HCT116 (cell line): ENCODE results near the gene DLEC1. TPM values are rescaled to one million over a fixed set of nuclear protein-coding genes. Genes with fewer than 3 reads are reported as not detected.

Experiments used
- ATAC-seq: fragments of 200-7000 bp; cut with Tn5 transposase; 2 replicates; pipeline ENCODE4 v1.9.1; 2020; ENCODE audit warnings: mild to moderate bottlenecking, moderate library complexity
- BruUV-seq: library from RNA; stranded (reverse); fragments of 400-500 nt; replicated peaks from 2 replicates; lab custom pipeline; 2021; lab: Mats Ljungman, UMichigan
- CTCF ChIA-PET: fragments of 300-600 bp; sonication (Branson Sonifier 250); formaldehyde crosslinking; loops from one replicate; lab custom pipeline; 2021; ENCODE audit warnings: antibody characterized with exemption; lab: Charles Lee
- POLR2A ChIA-PET: fragments of 300-600, 350-600 bp; sonication (Branson Sonifier 250); formaldehyde crosslinking; loops from one replicate; lab custom pipeline; 2021; ENCODE audit warnings: antibody characterized with exemption; lab: Charles Lee
- RAD21 ChIA-PET, 2 experiments: fragments of 300-600 bp; sonication (Branson Sonifier 250); formaldehyde crosslinking; loops; one replicate each; lab custom pipeline; 2023; ENCODE audit warnings: low total read pairs in 2 of 2; ENCODE audit not compliant: uncharacterized antibody in 2 of 2, unreplicated experiment in 2 of 2, low non-redundant PET in 1 of 2; lab: Charles Lee
- DNase-seq: peaks from one replicate; pipeline ENCODE4 v3.0.0-alpha.2; 2010; ENCODE audit warnings: low read depth, low spot score
- H2AFZ ChIP-seq: fragments of 200-600 bp; shearing (Covaris generic), sonication (generic); 2 replicates; pipeline ENCODE4 v1.6.1; 2017; ENCODE audit warnings: low read depth, mixed run types, mixed read lengths, antibody characterized with exemption, low read length; ENCODE audit not compliant: poor library complexity, severe bottlenecking
- H3K27ac ChIP-seq: 2 replicates; pipeline ENCODE4 v1.5.1; 2012; ENCODE audit warnings: low read depth, low read length
- H3K27me3 ChIP-seq: fragments of 200-600 bp; sonication (generic); 2 replicates; pipeline ENCODE4 v1.6.1; 2016; ENCODE audit warnings: mixed run types, low read length, mixed read lengths; ENCODE audit not compliant: insufficient read depth
- H3K36me3 ChIP-seq, 2 experiments: fragments of 200-500 bp in 1 of 2; fragments of 200-600 bp in 1 of 2; sonication (Bioruptor generic) in 1 of 2; sonication (generic) in 1 of 2; 2 replicates each; pipeline versions ENCODE4 v1.5.1 to v1.6.1; 2014 to 2016; ENCODE audit warnings: low read length in 2 of 2, inconsistent platforms in 1 of 2, mixed read lengths in 1 of 2, mixed run types in 1 of 2; ENCODE audit not compliant: insufficient read depth in 2 of 2, control insufficient read depth in 1 of 2
- H3K4me1 ChIP-seq, 2 experiments: fragments of 200-600 bp in 1 of 2; sonication (generic) in 1 of 2; 2 replicates each; pipeline versions ENCODE4 v1.5.1 to v1.6.1; 2012 to 2017; ENCODE audit warnings: low read length in 2 of 2, inconsistent platforms in 1 of 2, mild to moderate bottlenecking in 1 of 2, mixed read lengths in 1 of 2, mixed run types in 1 of 2, moderate library complexity in 1 of 2; ENCODE audit not compliant: insufficient read depth in 2 of 2, control insufficient read depth in 1 of 2
- H3K4me2 ChIP-seq: fragments of 200-600 bp; sonication (generic); 2 replicates; pipeline ENCODE4 v1.6.1; 2017; ENCODE audit warnings: mixed run types, low read length, mixed read lengths
- H3K4me3 ChIP-seq, 2 experiments: fragments of 200-600 bp in 1 of 2; sonication (generic) in 1 of 2; replicated peaks in 1 of 2; 2 replicates each; pipeline ENCODE4 v1.5.1; 2011 to 2016; ENCODE audit warnings: low read length in 2 of 2, control low read depth in 1 of 2, low read depth in 1 of 2, mild to moderate bottlenecking in 1 of 2, mixed read lengths in 1 of 2, mixed run types in 1 of 2
- H3K79me2 ChIP-seq: fragments of 200-600 bp; sonication (generic); 2 replicates; pipeline ENCODE4 v1.6.1; 2017; ENCODE audit warnings: mild to moderate bottlenecking, mixed run types, low read length, moderate library complexity, mixed read lengths; ENCODE audit not compliant: insufficient read depth
- H3K9ac ChIP-seq: fragments of 200-600 bp; sonication (generic); 2 replicates; pipeline ENCODE4 v1.6.1; 2016; ENCODE audit warnings: low read length, mixed read lengths
- H3K9me2 ChIP-seq: fragments of 200-600 bp; sonication (generic), shearing (Covaris generic); 2 replicates; pipeline ENCODE4 v1.6.1; 2017; ENCODE audit warnings: mixed run types, mild to moderate bottlenecking, moderate library complexity; ENCODE audit not compliant: insufficient read depth
- H3K9me3 ChIP-seq, 2 experiments: fragments of 200-500 bp in 1 of 2; fragments of 200-600 bp in 1 of 2; sonication (Bioruptor generic) in 1 of 2; sonication (generic) in 1 of 2; 2 replicates each; pipeline ENCODE4 v1.6.1; 2014 to 2017; ENCODE audit warnings: low read length in 2 of 2, mixed read lengths in 2 of 2, inconsistent platforms in 1 of 2, low read depth in 1 of 2, mild to moderate bottlenecking in 1 of 2, mixed run types in 1 of 2, moderate library complexity in 1 of 2; ENCODE audit not compliant: control insufficient read depth in 1 of 2, insufficient read depth in 1 of 2
- H4K20me1 ChIP-seq: fragments of 200-600 bp; sonication (generic), shearing (Covaris generic); 2 replicates; pipeline ENCODE4 v1.6.1; 2017; ENCODE audit warnings: mixed run types, mild to moderate bottlenecking, moderate library complexity; ENCODE audit not compliant: insufficient read depth
- CTCF ChIP-seq, 3 experiments: fragments of 200-600 bp in 1 of 3; sonication (generic) in 1 of 3; IDR thresholded peaks in 2 of 3; conservative IDR thresholded peaks in 1 of 3; 2 replicates each; pipeline ENCODE4 v1.5.1; 2012 to 2017; ENCODE audit warnings: low read depth in 2 of 3, low read length in 2 of 3, antibody characterized with exemption in 1 of 3, borderline replicate concordance in 1 of 3, control low read depth in 1 of 3, mild to moderate bottlenecking in 1 of 3, mixed read lengths in 1 of 3, mixed run types in 1 of 3, moderate library complexity in 1 of 3; ENCODE audit not compliant: insufficient read depth in 1 of 3
- EGR1 ChIP-seq: IDR thresholded peaks from 2 replicates; pipeline ENCODE4 v1.6.1; 2012; ENCODE audit warnings: low read depth
- EZH2phosphoT487 ChIP-seq: fragments of 200-600 bp; IDR thresholded peaks from 2 replicates; pipeline ENCODE4 v1.6.1; 2018; ENCODE audit warnings: antibody characterized with exemption, borderline replicate concordance
- FOSL1 ChIP-seq: IDR thresholded peaks from 2 replicates; pipeline ENCODE4 v1.6.1; 2012; ENCODE audit warnings: low read depth
- POLR2A ChIP-seq: IDR thresholded peaks from 2 replicates; pipeline ENCODE4 v1.7.0; 2011; ENCODE audit warnings: borderline replicate concordance; ENCODE audit not compliant: insufficient read depth, insufficient read length; ENCODE audit errors: extremely low read depth
- SIN3A ChIP-seq: IDR thresholded peaks from 2 replicates; pipeline ENCODE4 v1.6.1; 2012; ENCODE audit warnings: low read depth
- SRF ChIP-seq: IDR thresholded peaks from 2 replicates; pipeline ENCODE4 v1.6.1; 2012; ENCODE audit warnings: low read depth
- TCF7L2 ChIP-seq: IDR thresholded peaks from 2 replicates; pipeline ENCODE4 v1.7.0; 2011; ENCODE audit warnings: borderline replicate concordance, inconsistent platforms; ENCODE audit not compliant: insufficient read depth, insufficient read length; ENCODE audit errors: extremely low read depth
- YY1 ChIP-seq: IDR thresholded peaks from 2 replicates; pipeline ENCODE4 v1.6.1; 2011; ENCODE audit warnings: low read length, low read depth, moderate library complexity, mild to moderate bottlenecking; ENCODE audit not compliant: insufficient replicate concordance; ENCODE audit errors: extremely low read depth
- ZBTB33 ChIP-seq: IDR thresholded peaks from 2 replicates; pipeline ENCODE4 v1.6.1; 2011; ENCODE audit warnings: mild to moderate bottlenecking, low read length, moderate library complexity; ENCODE audit not compliant: insufficient replicate concordance; ENCODE audit errors: extremely low read depth
- ZFX ChIP-seq: fragments of 450-650 bp; IDR thresholded peaks from 2 replicates; pipeline ENCODE4 v1.6.1; 2017
- intact Hi-C: fragments of 100-400 bp; cut with micrococcal nuclease; formaldehyde crosslinking; loops from 2 replicates; pipeline ENCODE4 v1.10.0; 2022
- total RNA-seq: library from RNA; stranded (reverse); gene quantifications from one replicate; pipeline ENCODE4 v1.2.1, GENCODE V29; 2021; ENCODE audit not compliant: unreplicated experiment
- TF ChIP-seq, protein P1 (sequence below): IDR thresholded peaks from 2 replicates; pipeline ENCODE4 v1.6.1; 2012
- TF ChIP-seq, protein P2 (sequence below): IDR thresholded peaks from 2 replicates; pipeline ENCODE4 v1.6.1; 2012

DLEC1 gene
- total RNA-seq, 1 experiment from 2014 or later = 0.61 TPM

DNA sequence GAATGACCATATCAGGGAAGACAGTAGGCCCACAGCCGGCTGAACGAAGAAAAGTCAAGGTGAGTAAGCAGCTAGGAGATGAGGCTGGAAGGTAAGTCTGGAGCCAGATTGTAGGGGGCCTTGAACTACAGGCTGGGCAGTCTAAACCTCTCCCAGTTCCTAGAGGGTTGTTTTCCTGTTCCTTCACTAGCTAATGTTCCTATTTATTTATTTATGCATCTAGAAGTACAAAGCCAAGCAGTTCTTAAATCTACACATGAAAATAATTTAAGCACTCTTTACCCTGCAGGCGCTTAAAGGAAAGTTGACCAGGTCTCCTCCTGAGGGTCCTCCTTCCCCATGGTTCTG, 94.2 kb downstream of the DLEC1 start:
- Histone ChIP-seq H3K79me2 (peaks cover 12% of the 10 kb centered on the region), H3K4me3 (peak overlapping the region in 1 of 2 experiments; percentile 40; a peak in 2 of 4 replicates), H4K20me1 (no peaks in the 10 kb centered on the region), H3K9me2 (no peaks in the 10 kb centered on the region), H3K27ac (peak overlapping the region; percentile 47; the same call in 1 of the 2 replicates)
- CTCF ChIA-PET = interaction anchor here (0.8 to 1.3 kb wide), 4 partner anchors 130 to 242 kb away, joined by 3 to 4 read pairs (median 3); partner anchors contain the start of gene XYLB
- TF ChIP-seq ZFX = no peak
- TF ChIP-seq, protein P1, sequence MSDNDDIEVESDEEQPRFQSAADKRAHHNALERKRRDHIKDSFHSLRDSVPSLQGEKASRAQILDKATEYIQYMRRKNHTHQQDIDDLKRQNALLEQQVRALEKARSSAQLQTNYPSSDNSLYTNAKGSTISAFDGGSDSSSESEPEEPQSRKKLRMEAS = no peak
- TF ChIP-seq YY1 = no peak
- no peak for TF ChIP-seq SRF
- no peak for TF ChIP-seq SIN3A
- TF ChIP-seq FOSL1 = no peak
- no peak for TF ChIP-seq EGR1
- TF ChIP-seq EZH2phosphoT487 = no peak
- no peak for TF ChIP-seq ZBTB33
- TF ChIP-seq, protein P2, sequence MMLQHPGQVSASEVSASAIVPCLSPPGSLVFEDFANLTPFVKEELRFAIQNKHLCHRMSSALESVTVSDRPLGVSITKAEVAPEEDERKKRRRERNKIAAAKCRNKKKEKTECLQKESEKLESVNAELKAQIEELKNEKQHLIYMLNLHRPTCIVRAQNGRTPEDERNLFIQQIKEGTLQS = no peak
- TF ChIP-seq CTCF (IDR thresholded peaks at IDR 0.05 in 2 of 3, conservative IDR thresholded peaks at IDR 0.05 in 1 of 3; ENCODE audit: borderline replicate concordance in 1 of 3, insufficient read depth in 1 of 3, low read depth in 2 of 3, low read length in 2 of 3) = no peak
- TF ChIP-seq POLR2A = no peak
- no peak for TF ChIP-seq TCF7L2
- TF ChIP-seq, all 23 proteins: peak for 0
- Histone ChIP-seq H3K4me1 (peaks cover 28 to 42% of the 10 kb centered on the region in 2 experiments), H3K27me3 (no peaks in the 10 kb centered on the region), H2AFZ (no peak overlapping the region), H3K36me3 (peaks cover 15 to 16% of the 10 kb centered on the region in 2 experiments; a peak in 2 of 4 replicates), H3K9me3 (no peaks in the 10 kb centered on the region), H3K9ac (peak overlapping the region; percentile 23), H3K4me2 (peak overlapping the region; percentile 78)
- RAD21 ChIA-PET = no interaction called here
- no peak for ATAC-seq
- intact Hi-C loops = loop anchor here (5.0 to 10.0 kb wide), 4 partner anchors 114 to 349 kb away; partner anchors contain the start of genes ACVR2B and XYLB
- BruUV-seq = no TSS peak
- DNase-seq = no peak
- POLR2A ChIA-PET = no interaction called here
